Measurements from ENCODE around the gene CRYBB1. TPM values are rescaled to one million over a fixed set of nuclear protein-coding genes. Genes with fewer than 3 reads are reported as not detected.

CRYBB1 gene
- total RNA-seq, 3 donors from 2014 or later: 2.6 TPM; not detected in 2

DNA sequence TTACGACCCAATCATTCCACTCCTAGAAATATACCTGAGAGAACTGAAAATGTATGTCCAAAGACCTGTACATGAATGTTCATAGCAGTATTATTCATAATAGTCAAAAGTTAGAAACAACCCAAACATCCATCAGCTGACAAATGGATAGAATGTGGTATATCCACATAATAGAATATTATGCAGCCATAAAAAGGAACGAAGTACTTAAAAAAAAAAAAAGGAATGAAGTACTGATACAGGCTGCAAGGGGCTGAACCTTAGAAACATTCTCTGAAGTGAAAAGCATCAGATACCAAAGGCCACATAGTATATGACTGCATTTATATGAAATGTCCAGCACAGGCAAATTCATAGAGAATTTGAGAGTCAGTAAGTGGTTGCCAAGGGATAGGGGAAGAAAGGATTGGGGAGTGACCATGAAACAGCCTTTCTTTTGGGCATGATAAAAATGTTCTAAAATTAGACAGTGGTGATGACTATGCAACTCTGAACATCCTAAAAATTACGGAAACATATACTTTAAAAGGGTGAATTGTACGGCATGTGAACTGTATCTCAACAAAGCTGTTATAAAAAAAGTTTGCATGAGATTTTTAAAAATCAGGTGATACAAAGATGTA lies 29.7 kb downstream of the CRYBB1 start:
- no peaks in the 10 kb centered on the region for H3K27me3 ChIP-seq
- intact Hi-C loops (cut with DNase I; ENCODE audit: low total_unique reads): no loop called here
- H3K27ac ChIP-seq: no peak overlapping the region
- peaks cover 0 to 3% of the 10 kb centered on the region in 2 donors for H3K4me1 ChIP-seq
- H3K4me3 ChIP-seq: peak overlapping the region in 1 of 3 donors; percentile 81
- H3K9me3 ChIP-seq: no peaks in the 10 kb centered on the region
- TF ChIP-seq POLR2AphosphoS5 (IDR thresholded peaks at IDR 0.05): no peak
- TF ChIP-seq POLR2A (IDR thresholded peaks at IDR 0.05): no peak
- TF ChIP-seq, protein P1, sequence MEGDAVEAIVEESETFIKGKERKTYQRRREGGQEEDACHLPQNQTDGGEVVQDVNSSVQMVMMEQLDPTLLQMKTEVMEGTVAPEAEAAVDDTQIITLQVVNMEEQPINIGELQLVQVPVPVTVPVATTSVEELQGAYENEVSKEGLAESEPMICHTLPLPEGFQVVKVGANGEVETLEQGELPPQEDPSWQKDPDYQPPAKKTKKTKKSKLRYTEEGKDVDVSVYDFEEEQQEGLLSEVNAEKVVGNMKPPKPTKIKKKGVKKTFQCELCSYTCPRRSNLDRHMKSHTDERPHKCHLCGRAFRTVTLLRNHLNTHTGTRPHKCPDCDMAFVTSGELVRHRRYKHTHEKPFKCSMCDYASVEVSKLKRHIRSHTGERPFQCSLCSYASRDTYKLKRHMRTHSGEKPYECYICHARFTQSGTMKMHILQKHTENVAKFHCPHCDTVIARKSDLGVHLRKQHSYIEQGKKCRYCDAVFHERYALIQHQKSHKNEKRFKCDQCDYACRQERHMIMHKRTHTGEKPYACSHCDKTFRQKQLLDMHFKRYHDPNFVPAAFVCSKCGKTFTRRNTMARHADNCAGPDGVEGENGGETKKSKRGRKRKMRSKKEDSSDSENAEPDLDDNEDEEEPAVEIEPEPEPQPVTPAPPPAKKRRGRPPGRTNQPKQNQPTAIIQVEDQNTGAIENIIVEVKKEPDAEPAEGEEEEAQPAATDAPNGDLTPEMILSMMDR (IDR thresholded peaks at IDR 0.05): no peak
- H3K36me3 ChIP-seq: no peaks in the 10 kb centered on the region
- DNase-seq (ENCODE audit: low spot score in 2 of 2): no peak

DNA sequence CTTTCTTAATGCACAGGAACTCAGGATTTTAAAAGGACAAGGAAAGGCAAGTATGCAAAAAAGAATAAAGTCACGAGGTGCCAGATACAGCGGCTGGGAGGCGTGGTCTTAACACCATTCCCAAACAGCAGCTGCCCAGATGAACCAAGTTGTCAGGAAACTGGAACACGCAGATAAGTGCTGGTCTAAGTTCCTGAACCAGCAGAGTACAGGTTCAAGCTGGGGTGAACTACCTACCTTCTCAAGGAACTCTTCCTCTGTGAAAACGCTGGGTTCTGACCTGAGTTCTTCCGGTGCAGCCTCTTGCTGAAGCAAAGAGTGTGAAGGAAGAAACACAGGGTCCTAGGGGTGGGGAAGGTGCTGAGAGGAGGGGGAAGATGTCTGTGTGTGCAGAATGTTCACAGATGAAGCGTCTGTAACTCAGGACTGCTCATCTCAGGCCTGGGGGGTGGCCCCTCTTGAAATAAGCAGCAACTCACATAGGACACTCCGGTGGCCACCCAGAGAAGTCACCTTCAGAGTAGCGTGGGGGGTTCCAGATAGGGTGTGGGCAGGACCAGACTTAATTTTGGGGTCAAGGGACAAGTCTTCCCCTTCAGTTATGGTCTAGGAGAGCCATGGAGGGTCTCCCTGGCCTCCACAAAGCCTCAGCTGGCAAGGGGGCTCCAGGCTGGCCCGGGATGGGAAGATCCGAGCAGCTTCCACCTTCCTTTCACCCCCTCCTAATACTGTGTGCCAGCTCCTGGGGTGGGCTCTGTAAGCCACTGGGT lies 31.1 kb downstream of the CRYBB1 start:
- Histone ChIP-seq H3K4me3 (no peak overlapping the region), H3K4me1 (peaks cover 0 to 3% of the 10 kb centered on the region in 2 donors), H3K27me3 (no peaks in the 10 kb centered on the region), H3K36me3 (no peaks in the 10 kb centered on the region), H3K27ac (peak overlapping the region in 1 of 2 donors; percentile 52), H3K9me3 (no peaks in the 10 kb centered on the region)
- TF ChIP-seq POLR2AphosphoS5 (IDR thresholded peaks at IDR 0.05) (no peak), POLR2A (IDR thresholded peaks at IDR 0.05) (no peak)
- TF ChIP-seq, protein P1 (IDR thresholded peaks at IDR 0.05): no peak
- intact Hi-C loops (cut with DNase I; ENCODE audit: low total_unique reads): no loop called here
- no peak for DNase-seq (ENCODE audit: low spot score in 2 of 2)

DNA sequence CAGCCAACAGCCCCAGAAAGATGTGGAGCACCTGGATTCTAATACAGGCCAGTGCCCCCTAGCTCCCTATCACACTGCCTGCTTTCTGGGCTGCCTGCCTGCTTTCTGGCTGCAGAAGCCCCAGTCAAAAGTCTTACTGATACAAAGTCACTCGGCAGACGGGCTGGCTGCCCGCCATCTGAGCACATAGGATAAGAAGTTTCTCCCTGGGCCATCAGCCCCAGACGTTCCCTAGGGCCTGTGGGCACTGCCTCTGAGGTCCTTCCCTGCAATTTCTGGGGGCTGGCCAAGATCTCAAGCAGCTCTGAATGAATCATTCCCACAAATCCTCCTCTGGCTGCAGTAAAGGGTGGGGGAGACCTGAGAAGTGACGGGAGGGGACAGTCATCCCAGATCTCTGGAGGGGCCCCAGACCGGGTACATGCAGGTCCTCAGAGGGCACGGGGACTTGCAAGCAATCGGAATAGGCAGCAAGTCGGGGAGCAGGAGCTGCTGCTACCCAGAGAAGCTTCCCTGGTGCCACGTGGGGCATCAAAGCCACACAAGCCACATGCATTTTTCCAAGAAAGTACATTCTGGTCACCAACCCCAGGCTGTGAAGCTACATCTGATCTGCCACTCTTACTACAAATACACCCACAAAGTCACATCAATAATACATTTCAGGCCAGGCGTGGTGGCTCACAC lies 32.6 kb downstream of the CRYBB1 start:
- TF ChIP-seq POLR2A (IDR thresholded peaks at IDR 0.05): no peak
- TF ChIP-seq POLR2AphosphoS5 (IDR thresholded peaks at IDR 0.05): no peak
- TF ChIP-seq, protein P1 (IDR thresholded peaks at IDR 0.05): no peak
- no peaks in the 10 kb centered on the region for H3K36me3 ChIP-seq
- H3K27me3 ChIP-seq: no peaks in the 10 kb centered on the region
- H3K9me3 ChIP-seq: no peaks in the 10 kb centered on the region
- H3K4me3 ChIP-seq: no peak overlapping the region
- H3K27ac ChIP-seq: no peak overlapping the region
- DNase-seq (ENCODE audit: low spot score in 2 of 2): no peak
- H3K4me1 ChIP-seq: no peaks in the 10 kb centered on the region
- intact Hi-C loops (cut with DNase I; ENCODE audit: low total_unique reads): no loop called here

DNA sequence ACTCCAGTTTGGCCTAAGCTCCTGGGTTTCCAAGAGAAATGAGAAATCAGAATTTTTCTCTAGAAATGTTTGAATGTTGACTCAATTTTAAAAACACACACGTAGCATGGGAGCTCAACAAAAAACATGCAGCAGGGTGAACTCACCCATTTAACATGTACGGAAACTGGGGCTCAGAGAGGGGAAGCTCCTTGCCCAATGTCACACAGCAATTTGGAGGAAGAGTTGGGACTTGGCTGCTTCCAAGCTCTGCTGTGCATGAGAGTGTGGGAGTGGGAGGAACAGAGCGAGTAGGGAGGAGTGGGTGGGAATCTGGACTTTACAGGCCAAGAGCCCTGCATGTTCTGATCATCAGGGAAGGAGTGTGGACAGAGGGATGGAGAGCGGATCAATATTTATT lies 33.8 kb downstream of the CRYBB1 start:
- no peak for DNase-seq (ENCODE audit: low spot score in 2 of 2)
- TF ChIP-seq, protein P1 (IDR thresholded peaks at IDR 0.05): no peak
- TF ChIP-seq POLR2AphosphoS5 (IDR thresholded peaks at IDR 0.05) (no peak), POLR2A (IDR thresholded peaks at IDR 0.05) (no peak)
- Histone ChIP-seq H3K27ac (no peak overlapping the region), H3K9me3 (no peaks in the 10 kb centered on the region), H3K36me3 (no peaks in the 10 kb centered on the region), H3K27me3 (no peaks in the 10 kb centered on the region), H3K4me1 (no peaks in the 10 kb centered on the region), H3K4me3 (no peak overlapping the region)
- intact Hi-C loops (cut with DNase I; ENCODE audit: low total_unique reads): no loop called here

Measured in breast epithelium (tissue), 4 donors.